ENCODE data around the gene AIG1.
"Not testable (repeated sequence)": the region's sequence is repeated elsewhere in the genome, so short reads cannot be mapped to it uniquely, and the experiment has no call there.

The AIG1 gene

GRCh38 chr6:143286251-143286795 lies 225.6 kb downstream of the AIG1 start:
- Histone ChIP-seq H3K9me3 (ENCODE audit: low read length) (no peaks in the 10 kb centered on the region), H3K27ac (ENCODE audit: low read depth, low read length) (peak overlapping the region; percentile 8), H3K9ac (ENCODE audit: low read length) (no peak overlapping the region), H3K27me3 (ENCODE audit: control insufficient read depth in 1 of 2, insufficient read depth in 2 of 2, low read length in 2 of 2) (no peaks in the 10 kb centered on the region), H3K4me1 (ENCODE audit: insufficient read depth, low read length) (peaks cover 21% of the 10 kb centered on the region), H3K36me3 (ENCODE audit: insufficient read depth, low read length) (no peaks in the 10 kb centered on the region), H3K4me3 (ENCODE audit: low read depth in 1 of 2, low read length in 2 of 2) (no peak overlapping the region)

DNA sequence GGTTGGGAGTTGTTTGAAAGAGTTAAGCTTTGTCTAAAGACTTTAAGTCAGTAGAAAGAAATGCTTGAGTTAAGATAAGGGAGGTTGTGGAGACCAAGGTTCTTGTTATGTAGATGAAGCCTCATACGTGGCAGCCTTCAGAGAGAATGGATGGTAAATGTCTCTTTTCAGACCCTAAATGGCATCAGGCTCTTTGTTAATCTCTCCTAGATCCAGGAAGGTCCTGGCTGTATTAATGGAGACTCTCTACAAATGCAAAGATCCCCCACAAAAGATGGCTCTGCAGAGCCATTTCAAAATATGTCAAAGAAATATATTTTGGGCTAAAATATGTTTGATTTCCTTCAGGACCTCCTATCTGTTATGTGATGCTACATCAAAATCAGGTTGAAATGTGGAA lies 228.2 kb downstream of the AIG1 start:
- no peaks in the 10 kb centered on the region for H3K27me3 ChIP-seq (ENCODE audit: control insufficient read depth in 1 of 2, insufficient read depth in 2 of 2, low read length in 2 of 2)
- H3K36me3 ChIP-seq (ENCODE audit: insufficient read depth, low read length), result no peaks in the 10 kb centered on the region
- H3K9ac ChIP-seq (ENCODE audit: low read length), result no peak overlapping the region
- no peaks in the 10 kb centered on the region for H3K9me3 ChIP-seq (ENCODE audit: low read length)
- H3K4me1 ChIP-seq (ENCODE audit: insufficient read depth, low read length), result peaks cover 20% of the 10 kb centered on the region
- no peak overlapping the region for H3K4me3 ChIP-seq (ENCODE audit: low read depth in 1 of 2, low read length in 2 of 2)
- H3K27ac ChIP-seq (ENCODE audit: low read depth, low read length), result no peak overlapping the region

GRCh38 chr6:143290206-143290605 lies 229.5 kb downstream of the AIG1 start:
- H3K4me3 ChIP-seq (ENCODE audit: low read depth in 1 of 2, low read length in 2 of 2), result no peak overlapping the region
- peaks cover 14% of the 10 kb centered on the region for H3K4me1 ChIP-seq (ENCODE audit: insufficient read depth, low read length)
- H3K36me3 ChIP-seq (ENCODE audit: insufficient read depth, low read length), result no peaks in the 10 kb centered on the region
- no peaks in the 10 kb centered on the region for H3K9me3 ChIP-seq (ENCODE audit: low read length)
- no peak overlapping the region for H3K27ac ChIP-seq (ENCODE audit: low read depth, low read length)
- H3K9ac ChIP-seq (ENCODE audit: low read length), result no peak overlapping the region
- H3K27me3 ChIP-seq (ENCODE audit: control insufficient read depth in 1 of 2, insufficient read depth in 2 of 2, low read length in 2 of 2), result no peaks in the 10 kb centered on the region

- Histone ChIP-seq H3K9me3 (ENCODE audit: low read length) (no peaks in the 10 kb centered on the region), H3K9ac (ENCODE audit: low read length) (no peak overlapping the region), H3K4me1 (ENCODE audit: insufficient read depth, low read length) (peaks cover 6% of the 10 kb centered on the region), H3K27ac (ENCODE audit: low read depth, low read length) (no peak overlapping the region), H3K36me3 (ENCODE audit: insufficient read depth, low read length) (no peaks in the 10 kb centered on the region), H3K4me3 (ENCODE audit: low read depth in 1 of 2, low read length in 2 of 2) (no peak overlapping the region), H3K27me3 (ENCODE audit: control insufficient read depth in 1 of 2, insufficient read depth in 2 of 2, low read length in 2 of 2) (no peaks in the 10 kb centered on the region)
Observed at GRCh38 chr6:143293523-143293922, 232.8 kb downstream of the AIG1 start.

DNA sequence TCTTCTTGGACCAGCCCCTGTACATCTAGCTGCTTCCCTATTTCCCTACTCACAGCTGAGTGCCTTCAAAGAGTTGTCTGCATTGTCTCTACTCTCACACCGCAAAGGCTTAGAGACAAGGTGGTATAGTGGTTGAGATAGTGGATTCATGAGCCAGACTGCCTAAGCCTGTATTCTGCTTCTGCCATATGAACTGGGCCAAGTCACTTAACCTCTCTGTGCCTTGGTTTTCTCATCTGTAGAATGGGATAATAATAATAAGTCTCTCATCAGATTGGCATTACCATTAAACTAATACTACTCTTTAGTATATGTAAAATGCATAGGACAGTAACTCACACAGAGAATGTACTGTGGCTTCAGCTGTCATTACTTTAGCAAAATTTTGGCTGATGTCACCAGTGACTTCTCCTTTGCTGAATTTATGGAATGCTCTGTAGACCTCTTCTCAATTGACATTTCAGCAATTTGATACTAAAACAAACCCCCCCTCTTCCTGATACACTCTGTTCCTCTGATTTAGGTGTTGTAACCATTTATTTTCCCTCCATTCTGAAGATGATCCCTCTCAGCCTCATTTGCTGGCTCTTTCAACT lies 233.7 kb downstream of the AIG1 start:
- Histone ChIP-seq H3K27ac (ENCODE audit: low read depth, low read length) (no peak overlapping the region), H3K4me1 (ENCODE audit: insufficient read depth, low read length) (peaks cover 6% of the 10 kb centered on the region), H3K27me3 (ENCODE audit: control insufficient read depth in 1 of 2, insufficient read depth in 2 of 2, low read length in 2 of 2) (no peaks in the 10 kb centered on the region), H3K36me3 (ENCODE audit: insufficient read depth, low read length) (no peaks in the 10 kb centered on the region), H3K4me3 (ENCODE audit: low read depth in 1 of 2, low read length in 2 of 2) (no peak overlapping the region), H3K9ac (ENCODE audit: low read length) (no peak overlapping the region), H3K9me3 (ENCODE audit: low read length) (no peaks in the 10 kb centered on the region)

DNA sequence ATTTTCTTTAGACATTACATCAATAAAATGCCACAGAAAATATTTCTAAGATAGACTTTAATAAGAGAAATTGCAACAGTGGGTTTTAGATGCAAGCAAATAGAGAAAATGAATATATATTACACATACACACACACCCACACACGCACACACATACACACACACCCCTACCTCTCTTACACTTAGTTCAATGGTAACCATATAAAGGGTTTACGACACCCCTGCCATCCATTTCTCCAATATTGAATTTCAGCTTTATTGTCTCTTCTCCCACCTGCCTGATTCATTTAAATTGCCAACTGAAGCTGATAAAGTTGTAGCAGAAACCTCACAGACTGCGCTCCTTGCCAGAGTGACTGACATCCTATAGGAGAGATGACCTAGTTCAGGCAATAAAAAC lies 235.2 kb downstream of the AIG1 start:
- Histone ChIP-seq H3K4me1 (ENCODE audit: insufficient read depth, low read length) (peaks cover 6% of the 10 kb centered on the region), H3K27me3 (ENCODE audit: control insufficient read depth in 1 of 2, insufficient read depth in 2 of 2, low read length in 2 of 2) (no peaks in the 10 kb centered on the region), H3K9ac (ENCODE audit: low read length) (no peak overlapping the region), H3K36me3 (ENCODE audit: insufficient read depth, low read length) (no peaks in the 10 kb centered on the region), H3K4me3 (ENCODE audit: low read depth in 1 of 2, low read length in 2 of 2) (no peak overlapping the region), H3K9me3 (ENCODE audit: low read length) (no peaks in the 10 kb centered on the region), H3K27ac (ENCODE audit: low read depth, low read length) (no peak overlapping the region)

- peaks cover 6% of the 10 kb centered on the region for H3K4me1 ChIP-seq (ENCODE audit: insufficient read depth, low read length)
- H3K36me3 ChIP-seq (ENCODE audit: insufficient read depth, low read length), result no peaks in the 10 kb centered on the region
- H3K27ac ChIP-seq (ENCODE audit: low read depth, low read length), result no peak overlapping the region
- H3K9me3 ChIP-seq (ENCODE audit: low read length), result no peaks in the 10 kb centered on the region
- no peaks in the 10 kb centered on the region for H3K27me3 ChIP-seq (ENCODE audit: control insufficient read depth in 1 of 2, insufficient read depth in 2 of 2, low read length in 2 of 2)
- no peak overlapping the region for H3K9ac ChIP-seq (ENCODE audit: low read length)
- no peak overlapping the region for H3K4me3 ChIP-seq (ENCODE audit: low read depth in 1 of 2, low read length in 2 of 2)
Observed at GRCh38 chr6:143298071-143298470, 237.4 kb downstream of the AIG1 start.

DNA sequence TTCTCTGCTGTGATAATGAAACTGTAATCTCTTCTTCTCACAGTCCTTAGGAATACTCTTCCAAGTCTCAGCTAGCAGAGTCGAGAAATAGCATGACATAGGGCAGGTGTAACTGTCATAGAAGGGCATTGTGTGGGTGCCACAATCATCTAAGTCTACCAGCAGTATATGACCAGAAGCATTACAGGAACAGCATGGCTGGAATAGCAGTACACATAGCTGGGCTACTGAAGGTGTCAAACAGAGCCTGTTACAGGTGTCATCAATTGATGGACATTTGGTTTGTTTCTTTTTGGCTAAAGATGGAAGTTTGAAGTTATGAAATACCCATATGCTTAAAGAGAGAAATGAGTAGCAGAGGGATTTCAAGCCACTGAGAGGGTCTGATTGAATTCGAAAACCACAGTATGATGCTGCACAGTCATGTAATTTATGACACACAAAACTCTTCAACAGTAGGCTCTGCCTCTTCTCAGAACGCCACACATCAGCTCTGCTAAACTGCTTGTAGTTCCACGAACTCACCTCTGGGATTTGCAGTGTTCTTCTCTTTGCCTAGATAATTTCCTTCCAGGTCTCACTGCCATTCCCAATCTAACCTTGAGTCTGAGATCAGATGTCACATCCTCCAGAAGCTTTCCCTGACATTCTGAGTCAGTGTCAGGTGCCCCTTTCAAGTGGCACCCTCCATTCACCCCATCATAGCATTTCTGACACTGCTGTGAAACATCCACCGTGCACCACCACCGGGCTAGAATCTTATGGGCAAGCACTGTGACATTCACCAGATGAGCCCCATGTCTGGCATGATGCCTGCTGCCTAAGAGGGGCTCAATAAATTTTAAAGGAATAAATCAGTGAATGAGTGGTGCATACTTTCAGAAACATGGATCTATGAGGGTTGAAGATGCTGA lies 238.8 kb downstream of the AIG1 start:
- Histone ChIP-seq H3K27ac (ENCODE audit: low read depth, low read length) (no peak overlapping the region), H3K27me3 (ENCODE audit: control insufficient read depth in 1 of 2, insufficient read depth in 2 of 2, low read length in 2 of 2) (no peaks in the 10 kb centered on the region), H3K4me1 (ENCODE audit: insufficient read depth, low read length) (peaks cover 6% of the 10 kb centered on the region), H3K9me3 (ENCODE audit: low read length) (no peaks in the 10 kb centered on the region), H3K9ac (ENCODE audit: low read length) (no peak overlapping the region), H3K4me3 (ENCODE audit: low read depth in 1 of 2, low read length in 2 of 2) (no peak overlapping the region), H3K36me3 (ENCODE audit: insufficient read depth, low read length) (no peaks in the 10 kb centered on the region)

GRCh38 chr6:143301188-143301587 lies 240.5 kb downstream of the AIG1 start:
- no peak overlapping the region for H3K27ac ChIP-seq (ENCODE audit: low read depth, low read length)
- peaks cover 4% of the 10 kb centered on the region for H3K4me1 ChIP-seq (ENCODE audit: insufficient read depth, low read length)
- H3K36me3 ChIP-seq (ENCODE audit: insufficient read depth, low read length), result no peaks in the 10 kb centered on the region
- no peaks in the 10 kb centered on the region for H3K27me3 ChIP-seq (ENCODE audit: control insufficient read depth in 1 of 2, insufficient read depth in 2 of 2, low read length in 2 of 2)
- no peak overlapping the region for H3K4me3 ChIP-seq (ENCODE audit: low read depth in 1 of 2, low read length in 2 of 2)
- H3K9me3 ChIP-seq (ENCODE audit: low read length), result no peaks in the 10 kb centered on the region
- H3K9ac ChIP-seq (ENCODE audit: low read length), result no peak overlapping the region

DNA sequence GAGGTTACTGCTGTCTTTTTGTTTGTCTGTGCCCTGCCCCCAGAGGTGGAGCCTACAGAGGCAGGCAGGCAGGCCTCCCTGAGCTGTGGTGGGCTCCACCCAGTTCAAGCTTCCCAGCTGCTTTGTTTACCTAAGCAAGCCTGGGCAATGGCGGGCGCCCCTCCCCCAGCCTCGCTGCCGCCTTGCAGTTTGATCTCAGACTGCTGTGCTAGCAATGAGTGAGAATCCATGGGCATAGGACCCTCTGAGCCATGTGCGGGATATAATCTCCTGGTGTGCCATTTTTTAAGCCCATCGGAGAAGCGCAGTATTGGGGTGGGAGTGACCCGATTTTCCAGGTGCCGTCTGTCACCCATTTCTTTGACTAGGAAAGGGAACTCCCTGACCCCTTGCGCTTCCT lies 247.1 kb downstream of the AIG1 start:
- not testable (repeated sequence) for H3K9ac ChIP-seq (ENCODE audit: low read length); H3K4me1 ChIP-seq (ENCODE audit: insufficient read depth, low read length); H3K36me3 ChIP-seq (ENCODE audit: insufficient read depth, low read length); H3K27me3 ChIP-seq (ENCODE audit: control insufficient read depth in 1 of 2, insufficient read depth in 2 of 2, low read length in 2 of 2); H3K27ac ChIP-seq (ENCODE audit: low read depth, low read length); H3K4me3 ChIP-seq (ENCODE audit: low read depth in 1 of 2, low read length in 2 of 2); H3K9me3 ChIP-seq (ENCODE audit: low read length)

DNA sequence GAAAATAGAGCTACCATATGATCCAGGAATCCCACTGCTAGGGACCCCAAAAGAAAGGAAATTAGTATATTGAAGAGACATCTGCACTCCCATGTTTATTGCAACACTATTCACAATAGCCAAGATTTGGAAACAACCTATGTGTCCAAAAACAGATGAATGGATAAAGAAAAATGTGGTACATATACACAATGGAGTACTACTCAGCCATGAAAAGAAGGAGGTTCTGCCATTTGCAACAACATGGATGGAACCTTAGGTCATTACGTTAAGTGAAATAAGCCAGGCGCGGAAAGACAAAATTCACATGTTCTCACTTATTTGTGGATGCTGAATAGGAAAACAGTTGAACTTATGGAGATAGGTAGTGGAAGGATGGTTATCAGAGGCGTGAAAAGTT lies 252.5 kb downstream of the AIG1 start:
- H3K4me1 ChIP-seq (ENCODE audit: insufficient read depth, low read length), result no peaks in the 10 kb centered on the region
- H3K9me3 ChIP-seq (ENCODE audit: low read length), result no peaks in the 10 kb centered on the region
- H3K36me3 ChIP-seq (ENCODE audit: insufficient read depth, low read length), result no peaks in the 10 kb centered on the region
- H3K27ac ChIP-seq (ENCODE audit: low read depth, low read length), result no peak overlapping the region
- H3K27me3 ChIP-seq (ENCODE audit: control insufficient read depth in 1 of 2, insufficient read depth in 2 of 2, low read length in 2 of 2), result no peaks in the 10 kb centered on the region
- H3K9ac ChIP-seq (ENCODE audit: low read length), result no peak overlapping the region
- no peak overlapping the region for H3K4me3 ChIP-seq (ENCODE audit: low read depth in 1 of 2, low read length in 2 of 2)
